ENCODE measurements around the gene RGS14.

- TF ChIP-seq POLR2AphosphoS5 (IDR thresholded peaks at IDR 0.05), result no peak
- no peak for TF ChIP-seq CTCF (IDR thresholded peaks at IDR 0.05)
- TF ChIP-seq POLR2A (IDR thresholded peaks at IDR 0.05), result no peak
- no peak for TF ChIP-seq EP300 (IDR thresholded peaks at IDR 0.05)
These were observed 2.1 kb downstream of the RGS14 start for GRCh38 chr5:177359860-177360259.
